Measurements from ENCODE around the gene KIAA0586. TPM values are rescaled to one million over a fixed set of nuclear protein-coding genes. Genes with fewer than 3 reads are reported as not detected.

Gene KIAA0586
- total RNA-seq, 1 experiment from 2014 or later: 20.9 TPM

GRCh38 chr14:58572863-58573262, 145.3 kb downstream of the KIAA0586 start:
- Histone ChIP-seq H2AFZ (ENCODE audit: low read length) (no peak overlapping the region), H3K4ac (ENCODE audit: low read depth, low read length) (no peak overlapping the region), H3K9me3 (ENCODE audit: control insufficient read depth, low read depth, low read length) (no peaks in the 10 kb centered on the region), H2BK20ac (ENCODE audit: low read depth, low read length, poor library complexity, severe bottlenecking) (no peak overlapping the region), H4K91ac (ENCODE audit: insufficient read length, low read depth, low read length) (no peak overlapping the region), H3K14ac (ENCODE audit: insufficient read depth, low read length) (no peak overlapping the region), H3K79me1 (ENCODE audit: insufficient read depth, low read depth, low read length, poor library complexity, severe bottlenecking) (no peaks in the 10 kb centered on the region), H3K23me2 (ENCODE audit: insufficient read length, low read depth, low read length, poor library complexity, severe bottlenecking) (no peaks in the 10 kb centered on the region), H4K20me1 (ENCODE audit: control insufficient read depth, insufficient read depth, insufficient read length) (peaks cover 2% of the 10 kb centered on the region), H2AK5ac (ENCODE audit: insufficient read length, low read length) (no peak overlapping the region), H3K27ac (ENCODE audit: insufficient read length, low read depth, low read length) (no peak overlapping the region), H3T11ph (ENCODE audit: low read length) (no peak overlapping the region), H3K18ac (ENCODE audit: insufficient read length, low read depth, low read length) (no peak overlapping the region), H2BK5ac (ENCODE audit: insufficient read length, low read length) (no peak overlapping the region), H3K4me2 (ENCODE audit: insufficient read depth, insufficient read length, low read length) (no peak overlapping the region), H2BK15ac (ENCODE audit: low read depth, low read length) (no peak overlapping the region), H3K23ac (ENCODE audit: insufficient read length, low read depth, low read length) (no peak overlapping the region), H2BK12ac (ENCODE audit: insufficient read length, low read depth, low read length) (no peak overlapping the region), H3K9ac (ENCODE audit: extremely low read depth, insufficient read length, low read length) (no peak overlapping the region), H3K56ac (ENCODE audit: insufficient read length, low read depth, low read length) (no peak overlapping the region), H3K79me2 (ENCODE audit: insufficient read depth, low read length) (no peaks in the 10 kb centered on the region), H4K8ac (replicated peaks; ENCODE audit: insufficient read length, low read depth, low read length) (no peak overlapping the region), H3K27me3 (ENCODE audit: insufficient read depth, low read length) (no peaks in the 10 kb centered on the region), H4K5ac (ENCODE audit: insufficient read length, low read depth, low read length) (no peak overlapping the region), H2BK120ac (ENCODE audit: low read depth, low read length, poor library complexity, severe bottlenecking) (no peak overlapping the region), H3K4me1 (ENCODE audit: insufficient read depth, low read length) (peaks cover 2% of the 10 kb centered on the region; the same call in 1 of the 2 replicates)
- TF ChIP-seq, protein P1, sequence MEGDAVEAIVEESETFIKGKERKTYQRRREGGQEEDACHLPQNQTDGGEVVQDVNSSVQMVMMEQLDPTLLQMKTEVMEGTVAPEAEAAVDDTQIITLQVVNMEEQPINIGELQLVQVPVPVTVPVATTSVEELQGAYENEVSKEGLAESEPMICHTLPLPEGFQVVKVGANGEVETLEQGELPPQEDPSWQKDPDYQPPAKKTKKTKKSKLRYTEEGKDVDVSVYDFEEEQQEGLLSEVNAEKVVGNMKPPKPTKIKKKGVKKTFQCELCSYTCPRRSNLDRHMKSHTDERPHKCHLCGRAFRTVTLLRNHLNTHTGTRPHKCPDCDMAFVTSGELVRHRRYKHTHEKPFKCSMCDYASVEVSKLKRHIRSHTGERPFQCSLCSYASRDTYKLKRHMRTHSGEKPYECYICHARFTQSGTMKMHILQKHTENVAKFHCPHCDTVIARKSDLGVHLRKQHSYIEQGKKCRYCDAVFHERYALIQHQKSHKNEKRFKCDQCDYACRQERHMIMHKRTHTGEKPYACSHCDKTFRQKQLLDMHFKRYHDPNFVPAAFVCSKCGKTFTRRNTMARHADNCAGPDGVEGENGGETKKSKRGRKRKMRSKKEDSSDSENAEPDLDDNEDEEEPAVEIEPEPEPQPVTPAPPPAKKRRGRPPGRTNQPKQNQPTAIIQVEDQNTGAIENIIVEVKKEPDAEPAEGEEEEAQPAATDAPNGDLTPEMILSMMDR (conservative IDR thresholded peaks at IDR 0.05): no peak
- Mint-ChIP-seq H3K9me3 (no peaks in the 10 kb centered on the region), H3K36me3 (ENCODE audit: insufficient read depth in 1 of 3, low read depth in 3 of 3) (no peaks in the 10 kb centered on the region), H3K27ac (no peak overlapping the region), H3K27me3 (ENCODE audit: low read depth) (no peaks in the 10 kb centered on the region), H3K4me3 (no peak overlapping the region), H3K4me1 (peaks cover 6 to 8% of the 10 kb centered on the region in 2 experiments; a peak in 2 of 4 replicates)
- no peak for DNase-seq
- no CpG with 5 or more reads among the region's 2 CpGs for WGBS (ENCODE audit: extremely low coverage, insufficient read length, low lambda C conversion rate)
